Measurements from ENCODE around the gene DCBLD1. TPM values are rescaled to one million over a fixed set of nuclear protein-coding genes. Genes with fewer than 3 reads are reported as not detected.

The DCBLD1 gene
- total RNA-seq, 2 experiments from 2014 or later: 2.2 to 2.3 TPM

DNA sequence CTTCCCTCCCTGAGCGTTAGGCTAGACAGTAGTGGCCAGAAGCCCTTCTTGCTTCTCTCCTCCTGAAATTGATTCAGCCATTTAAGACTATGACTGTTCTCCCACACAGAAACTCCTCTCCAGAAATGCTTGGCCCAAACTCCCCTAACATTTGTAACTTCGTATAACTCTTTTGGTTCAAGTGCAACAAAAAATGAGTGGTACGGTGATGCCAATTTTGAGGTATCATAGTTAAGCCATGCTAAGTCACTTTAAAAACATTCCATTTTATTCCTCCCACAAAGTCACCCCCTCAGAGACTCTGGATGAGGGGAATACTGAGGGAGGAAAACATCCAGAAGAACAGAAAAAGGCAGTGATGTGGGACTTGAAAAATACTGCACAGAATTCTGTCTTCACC lies 35.6 kb upstream of the DCBLD1 start:
- no peak for DNase-seq
- Mint-ChIP-seq H3K27ac (no peak overlapping the region), H3K4me1 (ENCODE audit: low read depth) (no peaks in the 10 kb centered on the region), H3K36me3 (ENCODE audit: low read depth) (no peaks in the 10 kb centered on the region), H3K27me3 (peaks cover 30% of the 10 kb centered on the region), H3K9me3 (no peaks in the 10 kb centered on the region), H3K4me3 (no peak overlapping the region)
- intact Hi-C loops (cut with micrococcal nuclease): loop anchor here (5.0 kb wide), 1 partner anchor 160 kb away; no protein-coding TSS in a partner anchor
- no peak for ATAC-seq
- ChIA-PET CTCF (interaction anchor here (0.8 to 8.0 kb wide), 3 partner anchors 108 to 161 kb away, joined by 3 to 231 read pairs (median 103); partner anchors contain the start of gene GOPC), POLR2A (no interaction called here)
- TF ChIP-seq, protein P1, sequence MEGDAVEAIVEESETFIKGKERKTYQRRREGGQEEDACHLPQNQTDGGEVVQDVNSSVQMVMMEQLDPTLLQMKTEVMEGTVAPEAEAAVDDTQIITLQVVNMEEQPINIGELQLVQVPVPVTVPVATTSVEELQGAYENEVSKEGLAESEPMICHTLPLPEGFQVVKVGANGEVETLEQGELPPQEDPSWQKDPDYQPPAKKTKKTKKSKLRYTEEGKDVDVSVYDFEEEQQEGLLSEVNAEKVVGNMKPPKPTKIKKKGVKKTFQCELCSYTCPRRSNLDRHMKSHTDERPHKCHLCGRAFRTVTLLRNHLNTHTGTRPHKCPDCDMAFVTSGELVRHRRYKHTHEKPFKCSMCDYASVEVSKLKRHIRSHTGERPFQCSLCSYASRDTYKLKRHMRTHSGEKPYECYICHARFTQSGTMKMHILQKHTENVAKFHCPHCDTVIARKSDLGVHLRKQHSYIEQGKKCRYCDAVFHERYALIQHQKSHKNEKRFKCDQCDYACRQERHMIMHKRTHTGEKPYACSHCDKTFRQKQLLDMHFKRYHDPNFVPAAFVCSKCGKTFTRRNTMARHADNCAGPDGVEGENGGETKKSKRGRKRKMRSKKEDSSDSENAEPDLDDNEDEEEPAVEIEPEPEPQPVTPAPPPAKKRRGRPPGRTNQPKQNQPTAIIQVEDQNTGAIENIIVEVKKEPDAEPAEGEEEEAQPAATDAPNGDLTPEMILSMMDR (IDR thresholded peaks at IDR 0.05): no peak

DNA sequence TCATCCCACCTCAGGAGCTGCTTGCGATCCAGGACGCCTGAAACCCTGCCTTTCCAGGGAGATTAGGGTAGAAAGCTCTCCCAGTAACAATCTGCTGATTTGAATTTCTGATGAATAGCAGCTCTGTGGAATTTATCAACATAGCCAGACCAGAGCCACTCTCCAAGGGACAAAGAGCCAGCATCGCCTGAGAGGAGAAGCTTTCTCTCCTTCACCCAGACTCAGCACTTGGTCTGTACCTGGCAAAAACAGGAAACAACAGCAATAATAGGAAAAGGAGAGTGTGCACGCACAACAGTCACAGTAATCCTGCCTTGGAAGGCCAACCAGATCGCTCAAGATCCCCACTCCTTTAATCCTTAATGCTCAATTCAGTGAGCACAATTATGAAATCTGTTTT lies 34.5 kb upstream of the DCBLD1 start:
- H3K27me3 Mint-ChIP-seq: peaks cover 24% of the 10 kb centered on the region
- no peaks in the 10 kb centered on the region for H3K36me3 Mint-ChIP-seq (ENCODE audit: low read depth)
- DNase-seq: no peak
- CTCF ChIA-PET: interaction anchor here (6.6 to 8.0 kb wide), 2 partner anchors 107 to 156 kb away, joined by 103 to 231 read pairs; partner anchors contain the start of gene GOPC
- no peaks in the 10 kb centered on the region for H3K9me3 Mint-ChIP-seq
- POLR2A ChIA-PET: no interaction called here
- ATAC-seq: no peak
- H3K4me3 Mint-ChIP-seq: no peak overlapping the region
- no peaks in the 10 kb centered on the region for H3K4me1 Mint-ChIP-seq (ENCODE audit: low read depth)
- TF ChIP-seq, protein P1 (IDR thresholded peaks at IDR 0.05): no peak
- intact Hi-C loops (cut with micrococcal nuclease): loop anchor here (5.0 kb wide), 1 partner anchor 159 kb away; no protein-coding TSS in a partner anchor
- no peak overlapping the region for H3K27ac Mint-ChIP-seq

- no peaks in the 10 kb centered on the region for H3K9me3 Mint-ChIP-seq
- CTCF ChIA-PET: interaction anchor here (1.0 to 8.0 kb wide), 20 partner anchors 8 to 155 kb away, joined by 3 to 231 read pairs (median 6); partner anchors contain the start of gene GOPC
- H3K4me3 Mint-ChIP-seq: no peak overlapping the region
- intact Hi-C loops (cut with micrococcal nuclease): loop anchor here (5.0 kb wide), 1 partner anchor 158 kb away; no protein-coding TSS in a partner anchor
- no peak overlapping the region for H3K27ac Mint-ChIP-seq
- H3K4me1 Mint-ChIP-seq (ENCODE audit: low read depth): no peaks in the 10 kb centered on the region
- H3K36me3 Mint-ChIP-seq (ENCODE audit: low read depth): no peaks in the 10 kb centered on the region
- POLR2A ChIA-PET: interaction anchor here (1.0 kb wide), 1 partner anchor 112 kb away, joined by 3 read pairs; no protein-coding TSS in a partner anchor
- DNase-seq: no peak
- H3K27me3 Mint-ChIP-seq: peaks cover 25% of the 10 kb centered on the region
- TF ChIP-seq, protein P1 (IDR thresholded peaks at IDR 0.05): no peak
- ATAC-seq: no peak
Observed at GRCh38 chr6:117448732-117449485, 33.6 kb upstream of the DCBLD1 start.

DNA sequence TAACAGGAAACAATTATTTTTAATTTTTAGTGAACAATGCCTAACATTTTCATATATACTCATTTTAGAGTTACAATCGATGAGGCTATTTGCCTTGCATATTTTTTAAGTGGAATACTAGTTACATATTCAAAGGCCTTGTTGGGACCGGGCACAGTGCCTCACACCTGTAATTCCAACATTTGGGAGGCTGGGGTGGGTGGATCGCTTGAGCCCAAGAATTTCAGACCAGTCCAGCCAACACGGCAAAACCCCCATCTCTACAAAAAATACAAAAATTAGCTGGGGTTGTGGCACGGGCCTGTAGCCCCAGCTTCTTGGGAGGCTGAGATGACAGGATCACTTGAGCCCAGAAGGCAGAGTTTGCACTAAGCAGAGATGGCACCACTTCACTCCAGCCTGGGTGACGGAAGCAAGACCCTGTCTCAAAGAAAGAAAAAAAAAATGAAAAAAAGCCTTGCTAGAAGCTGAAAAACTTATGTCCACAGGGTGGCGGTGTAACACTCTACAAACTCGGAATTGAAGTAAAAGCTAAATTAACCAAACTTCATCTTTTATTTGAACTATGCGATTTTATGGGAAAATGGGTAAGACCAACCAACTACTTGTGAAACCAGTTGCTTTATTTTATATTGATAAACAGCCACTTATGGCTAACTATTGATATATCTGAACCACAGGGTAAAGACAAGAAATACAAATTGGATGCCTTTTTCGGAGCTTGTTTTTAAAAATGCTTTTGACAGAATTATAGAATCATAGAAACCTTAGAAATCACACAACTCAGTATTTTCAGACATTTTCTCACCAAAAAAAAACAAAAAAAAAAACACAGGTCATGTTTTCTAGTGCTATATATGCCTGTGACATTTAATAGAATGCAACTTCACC lies 32.7 kb upstream of the DCBLD1 start:
- peaks cover 23% of the 10 kb centered on the region for H3K27me3 Mint-ChIP-seq
- H3K36me3 Mint-ChIP-seq (ENCODE audit: low read depth): no peaks in the 10 kb centered on the region
- no peak overlapping the region for H3K27ac Mint-ChIP-seq
- DNase-seq (peak; percentile 79), ATAC-seq (no peak)
- H3K9me3 Mint-ChIP-seq: no peaks in the 10 kb centered on the region
- POLR2A ChIA-PET: interaction anchor here (0.6 to 1.6 kb wide), 3 partner anchors 15 to 111 kb away, joined by 3 to 5 read pairs (median 3); no protein-coding TSS in a partner anchor
- no peaks in the 10 kb centered on the region for H3K4me1 Mint-ChIP-seq (ENCODE audit: low read depth)
- TF ChIP-seq, protein P1 (IDR thresholded peaks at IDR 0.05): peak; percentile 86
- intact Hi-C loops (cut with micrococcal nuclease): loop anchor here (2.0 to 5.0 kb wide), 2 partner anchors 107 to 158 kb away; no protein-coding TSS in a partner anchor
- no peak overlapping the region for H3K4me3 Mint-ChIP-seq
- CTCF ChIA-PET: interaction anchor here (0.6 to 8.0 kb wide), 40 partner anchors 8 to 233 kb away, joined by 3 to 231 read pairs (median 4); partner anchors contain the start of gene GOPC
